Kidney (tissue), 14 donors: ENCODE measurements around the gene ANKH. TPM values are rescaled to one million over a fixed set of nuclear protein-coding genes. Genes with fewer than 3 reads are reported as not detected.

Experiments
- DNase-seq, 5 donors: peaks; one replicate each; pipeline ENCODE4 v3.0.0-alpha.2; 2013 to 2020
- FAIRE-seq: peaks from 2 replicates; lab custom pipeline; 2012; peaks lifted over from hg19 to GRCh38; lab: Jason Lieb, UNC
- H3K27ac ChIP-seq, 2 donors: one replicate each; pipeline ENCODE4 v1.7.0; 2013; ENCODE audit warnings: low read depth in 2 of 2, low read length in 2 of 2, inconsistent platforms in 1 of 2
- H3K27me3 ChIP-seq: one replicate; pipeline ENCODE4 v1.7.1; 2013; ENCODE audit warnings: low read length, inconsistent platforms; ENCODE audit not compliant: control insufficient read depth, insufficient read depth
- H3K36me3 ChIP-seq, 3 donors: one replicate each; pipeline versions ENCODE4 v1.7.0 to v1.7.1; 2013; ENCODE audit warnings: low read length in 3 of 3, control low read depth in 1 of 3, inconsistent platforms in 1 of 3; ENCODE audit not compliant: insufficient read depth in 3 of 3, control insufficient read depth in 2 of 3
- H3K4me1 ChIP-seq, 3 donors: one replicate each; pipeline versions ENCODE4 v1.7.0 to v1.7.1; 2013; ENCODE audit warnings: low read length in 3 of 3, inconsistent platforms in 1 of 3, low read depth in 1 of 3; ENCODE audit not compliant: control insufficient read depth in 2 of 3, insufficient read depth in 2 of 3
- H3K4me3 ChIP-seq, 3 donors: one replicate each; pipeline versions ENCODE4 v1.7.0 to v1.8.1; 2013; ENCODE audit warnings: low read length in 3 of 3, control low read depth in 1 of 3, inconsistent platforms in 1 of 3
- H3K9ac ChIP-seq, 3 donors: one replicate each; pipeline versions ENCODE4 v1.7.0 to v1.7.1; 2013; ENCODE audit warnings: low read length in 3 of 3, control low read depth in 1 of 3, inconsistent platforms in 1 of 3
- H3K9me3 ChIP-seq, 3 donors: one replicate each; pipeline versions ENCODE4 v1.7.0 to v1.7.1; 2013; ENCODE audit warnings: low read length in 3 of 3, control low read depth in 1 of 3, inconsistent platforms in 1 of 3; ENCODE audit not compliant: control insufficient read depth in 2 of 3, insufficient read depth in 1 of 3
- CTCF ChIP-seq: IDR thresholded peaks from 3 replicates; pipeline ENCODE4 v1.5.1; 2012; ENCODE audit warnings: mild to moderate bottlenecking, moderate library complexity, borderline replicate concordance; ENCODE audit not compliant: insufficient read depth; ENCODE audit errors: extremely low read depth
- intact Hi-C: fragments of 100-400 bp; cut with DNase I; formaldehyde crosslinking; loops from one replicate; pipeline ENCODE4 v1.11.1; 2022
- polyA plus RNA-seq: library from polyadenylated mRNA; stranded (reverse); fragments of 350-450 nt; fragmentation: Illumina TruSeq; extraction: RNeasy Lipid Tissue Mini Kit (QIAGEN cat#74804); gene quantifications from one replicate; pipeline ENCODE4 v1.2.3, GENCODE V29; 2014; ENCODE audit warnings: low read depth, low replicate concordance; ENCODE audit not compliant: insufficient read depth
- total RNA-seq: library from RNA; stranded (reverse); fragmentation: NEBNext Ultra II Directional; extraction: Animal tissue kit (Norgen Biotek cat#: 25700); gene quantifications from one replicate; pipeline ENCODE4 v1.2.1, GENCODE V29; 2021
- donor health status: control.
- donor health status: control.
- donor health status: control.
- donor health status: control.
- donor health status: control.
- donor health status: DM: yes; HTN: yes; CAD: no.
- donor health status: Normal renal cell carcinoma (clear cell type).

The ANKH gene
- total and polyA plus RNA-seq, 2 donors from 2014 or later, result 19.0 to 44.6 TPM

DNA sequence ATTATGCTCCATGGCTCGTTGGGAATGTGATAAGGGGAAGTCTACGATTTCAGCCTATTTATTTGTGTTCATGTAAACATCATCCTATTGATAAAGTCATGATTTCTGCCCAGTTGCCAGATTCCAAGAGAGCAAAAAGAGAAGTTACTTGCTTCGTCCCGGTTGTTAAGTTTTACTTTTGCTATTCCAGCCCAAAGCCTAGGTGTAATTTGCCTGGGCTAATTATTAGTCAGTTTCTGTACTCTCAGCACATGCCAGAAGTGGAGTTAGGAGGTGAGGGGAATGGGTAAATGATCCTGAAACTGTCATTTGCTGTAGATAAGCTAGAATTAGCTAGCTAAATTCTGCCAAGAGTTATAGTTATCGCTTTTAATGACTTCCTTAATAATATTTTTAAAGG lies 4.5 kb upstream of the ANKH start:
- Histone ChIP-seq H3K36me3 (no peaks in the 10 kb centered on the region), H3K4me1 (no peaks in the 10 kb centered on the region), H3K9ac (no peak overlapping the region), H3K9me3 (no peaks in the 10 kb centered on the region), H3K27ac (no peak overlapping the region), H3K4me3 (no peak overlapping the region), H3K27me3 (no peaks in the 10 kb centered on the region)
- FAIRE-seq (no peak), DNase-seq (peak in 2 of 5 donors; percentile 25 to 35)
- TF ChIP-seq CTCF, result no peak
- intact Hi-C loops, result no loop called here

- TF ChIP-seq CTCF, result no peak
- Histone ChIP-seq H3K27ac (no peak overlapping the region), H3K4me3 (no peak overlapping the region), H3K36me3 (no peaks in the 10 kb centered on the region), H3K9me3 (no peaks in the 10 kb centered on the region), H3K27me3 (no peaks in the 10 kb centered on the region), H3K4me1 (peaks cover 0 to 4% (median 0%) of the 10 kb centered on the region in 3 donors), H3K9ac (no peak overlapping the region)
- DNase-seq (no peak), FAIRE-seq (no peak)
- intact Hi-C loops, result no loop called here
Measured at GRCh38 chr5:14873790-14874189, 2.2 kb upstream of the ANKH start.

DNA sequence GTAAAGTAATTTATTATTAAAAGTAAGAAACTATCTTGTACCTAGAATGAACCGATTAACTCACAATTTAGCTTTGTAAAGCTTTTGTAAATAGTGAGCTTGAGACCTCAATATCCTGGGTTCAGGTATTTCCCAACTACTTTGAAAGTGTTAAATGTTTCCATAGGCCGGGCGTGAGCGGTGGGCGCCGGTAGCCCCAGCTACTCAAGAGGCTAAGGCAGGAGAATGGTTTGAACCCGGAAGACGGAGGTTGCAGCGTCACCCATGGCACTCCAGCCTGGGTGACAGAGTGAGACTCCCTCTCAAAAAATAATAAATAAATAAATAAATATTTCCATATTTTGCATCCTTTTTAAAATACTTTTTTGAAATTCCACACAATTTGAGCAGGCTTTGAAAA lies 1.5 kb upstream of the ANKH start:
- DNase-seq (no peak), FAIRE-seq (no peak)
- Histone ChIP-seq H3K4me1 (peaks cover 0 to 4% (median 0%) of the 10 kb centered on the region in 3 donors), H3K9ac (peak overlapping the region in 1 of 3 donors; percentile 41), H3K36me3 (no peaks in the 10 kb centered on the region), H3K27me3 (no peaks in the 10 kb centered on the region), H3K27ac (no peak overlapping the region), H3K4me3 (peak overlapping the region in 1 of 3 donors; percentile 54), H3K9me3 (no peaks in the 10 kb centered on the region)
- TF ChIP-seq CTCF, result no peak
- intact Hi-C loops, result no loop called here
